ENCODE data around the gene STAT2. TPM values are rescaled to one million over a fixed set of nuclear protein-coding genes. Genes with fewer than 3 reads are reported as not detected.

Gene STAT2
- total and polyA plus RNA-seq, 2 of the 13 experiments (the other 11 are each of a cell fraction or from before 2014, with no cell fraction given): 43.5 to 84.6 TPM

- TF ChIP-seq ZNF414 (CRISPR knock-in tag; IDR thresholded peaks at IDR 0.05) (0 out of 2 replicates have a peak, but pooled peaks have one; percentile 45), RBM39 (IDR thresholded peaks at IDR 0.05; ENCODE audit: low read depth, low read length, poor library complexity, severe bottlenecking) (no peak), CSRNP2 (CRISPR knock-in tag; conservative IDR thresholded peaks at IDR 0.05; ENCODE audit: low read depth) (no peak), ZFY (CRISPR knock-in tag; IDR thresholded peaks at IDR 0.05) (no peak; the same call in none of the 2 replicates), PHF20 (CRISPR knock-in tag; IDR thresholded peaks at IDR 0.05) (peak; percentile 90), ZNF646 (CRISPR knock-in tag; IDR thresholded peaks at IDR 0.05) (no peak), REST (IDR thresholded peaks at IDR 0.05; ENCODE audit: borderline replicate concordance in 1 of 2, low read depth in 1 of 2, low read length in 2 of 2) (peak in 1 of 2 experiments; percentile 18; a peak in 1 of 4 replicates), ZBTB20 (CRISPR knock-in tag; IDR thresholded peaks at IDR 0.05; ENCODE audit: borderline replicate concordance, low read depth) (no peak), ZNF20 (CRISPR knock-in tag; IDR thresholded peaks at IDR 0.05) (no peak), TOE1 (CRISPR knock-in tag; IDR thresholded peaks at IDR 0.05) (no peak), STAG1 (CRISPR knock-in tag; IDR thresholded peaks at IDR 0.05) (peak; percentile 15)
Observed at GRCh38 chr12:56333679-56334489, 26.0 kb downstream of the STAT2 start, which contains the start of gene PAN2 (continued).
